ENCODE data around the gene TEX14.
"Not testable (repeated sequence)": the region's sequence is repeated elsewhere in the genome, so short reads cannot be mapped to it uniquely, and the experiment has no call there.

Gene TEX14

GRCh38 chr17:58595194-58595792, 96.6 kb downstream of the TEX14 start:
- DNase-seq = no peak

GRCh38 chr17:58593123-58593522, 98.7 kb downstream of the TEX14 start:
- no peak for DNase-seq

GRCh38 chr17:58591455-58591854, 100.4 kb downstream of the TEX14 start:
- no peak for DNase-seq

GRCh38 chr17:58590377-58590776, 101.5 kb downstream of the TEX14 start:
- DNase-seq = no peak

GRCh38 chr17:58587713-58588117, 104.1 kb downstream of the TEX14 start:
- DNase-seq = peak; percentile 48 to 54

GRCh38 chr17:58586009-58586644, 105.7 kb downstream of the TEX14 start:
- no peak for DNase-seq

- DNase-seq = no peak
Observed at GRCh38 chr17:58585554-58585953, 106.3 kb downstream of the TEX14 start.

GRCh38 chr17:58583486-58583885, 108.4 kb downstream of the TEX14 start:
- DNase-seq = no peak

GRCh38 chr17:58582718-58583117, 109.1 kb downstream of the TEX14 start:
- not testable (repeated sequence) for DNase-seq

GRCh38 chr17:58580671-58581070, 111.2 kb downstream of the TEX14 start:
- no peak for DNase-seq

GRCh38 chr17:58577696-58578095, 114.1 kb downstream of the TEX14 start:
- DNase-seq = peak; percentile 25 to 38

GRCh38 chr17:58576679-58577367, 115.0 kb downstream of the TEX14 start:
- no peak for DNase-seq

- DNase-seq = no peak
Observed at GRCh38 chr17:58575511-58575910, 116.3 kb downstream of the TEX14 start.

- DNase-seq = no peak
Observed at GRCh38 chr17:58574025-58574424, 117.8 kb downstream of the TEX14 start.

GRCh38 chr17:58572846-58573245, 119.0 kb downstream of the TEX14 start:
- DNase-seq = no peak

- DNase-seq = no peak
Observed at GRCh38 chr17:58570758-58571157, 121.1 kb downstream of the TEX14 start.

- no peak for DNase-seq
Observed at GRCh38 chr17:58569196-58569595, 122.6 kb downstream of the TEX14 start.

GRCh38 chr17:58568044-58568799, 123.6 kb downstream of the TEX14 start:
- no peak for DNase-seq

GRCh38 chr17:58565389-58566311, 126.2 kb downstream of the TEX14 start:
- DNase-seq = no peak

- no peak for DNase-seq
Observed at GRCh38 chr17:58564971-58565370, 126.9 kb downstream of the TEX14 start.

- DNase-seq = no peak
Observed at GRCh38 chr17:58564243-58564642, 127.6 kb downstream of the TEX14 start.

GRCh38 chr17:58560511-58560910, 131.3 kb downstream of the TEX14 start:
- no peak for DNase-seq
